Pulmonary artery endothelial cell (primary cell): ENCODE data around the gene AUNIP. TPM values are rescaled to one million over a fixed set of nuclear protein-coding genes. Genes with fewer than 3 reads are reported as not detected.

Experiments
- DNase-seq: peaks from one replicate; pipeline ENCODE4 v3.0.0-alpha.2; 2011; ENCODE audit warnings: low read depth, low spot score
- total RNA-seq: library from RNA; depleted of rRNA; stranded (reverse); fragments of >200 nt; gene quantifications from 2 replicates; pipeline ENCODE4 v1.2.3, GENCODE V29; 2014

Gene AUNIP
- total RNA-seq, 1 donor from 2014 or later: 5.1 TPM

- no peak for DNase-seq
Observed at GRCh38 chr1:25889470-25889869, 30.2 kb upstream of the AUNIP start.

- DNase-seq: no peak
Observed at GRCh38 chr1:25888426-25888987, 29.2 kb upstream of the AUNIP start.

- DNase-seq: no peak
Observed at GRCh38 chr1:25885602-25886001, 26.3 kb upstream of the AUNIP start.

GRCh38 chr1:25881266-25881665, 22.0 kb upstream of the AUNIP start:
- DNase-seq: no peak

GRCh38 chr1:25880518-25880917, 21.3 kb upstream of the AUNIP start:
- no peak for DNase-seq

- DNase-seq: no peak
Observed at GRCh38 chr1:25879675-25880074, 20.4 kb upstream of the AUNIP start.

- DNase-seq: no peak
Observed at GRCh38 chr1:25878690-25879089, 19.4 kb upstream of the AUNIP start.

- no peak for DNase-seq
Observed at GRCh38 chr1:25877155-25877554, 17.9 kb upstream of the AUNIP start.

GRCh38 chr1:25876693-25877077, 17.4 kb upstream of the AUNIP start:
- DNase-seq: no peak

- DNase-seq: no peak
Observed at GRCh38 chr1:25875856-25876692, 16.8 kb upstream of the AUNIP start.

GRCh38 chr1:25875154-25875855, 16.0 kb upstream of the AUNIP start, which contains the start of gene PAQR7:
Gene PAQR7, minus strand, starts transcription at chr1:25875708. Its CDS starts 11,869 bp downstream, at chr1:25863839.
- DNase-seq: no peak

GRCh38 chr1:25874635-25875153, 15.4 kb upstream of the AUNIP start:
- no peak for DNase-seq

- DNase-seq: no peak
Observed at GRCh38 chr1:25874209-25874608, 15.0 kb upstream of the AUNIP start.

- no peak for DNase-seq
Observed at GRCh38 chr1:25873120-25873519, 13.9 kb upstream of the AUNIP start.

- DNase-seq: no peak
Observed at GRCh38 chr1:25872713-25873112, 13.5 kb upstream of the AUNIP start.

- DNase-seq: no peak
Observed at GRCh38 chr1:25871704-25872494, 12.6 kb upstream of the AUNIP start.

- DNase-seq: no peak
Observed at GRCh38 chr1:25871086-25871703, 11.9 kb upstream of the AUNIP start.

GRCh38 chr1:25870614-25871013, 11.4 kb upstream of the AUNIP start:
- no peak for DNase-seq

- no peak for DNase-seq
Observed at GRCh38 chr1:25869909-25870606, 10.8 kb upstream of the AUNIP start.
